GM18520 (cell line): ENCODE data around the gene JMJD1C.
"Not testable (repeated sequence)": the region's sequence is repeated elsewhere in the genome, so short reads cannot be mapped to it uniquely, and the experiment has no call there.

Experiments
- ATAC-seq: cut with Tn5 transposase; IDR thresholded peaks from one replicate; pipeline ENCODE4 v1.9.1; 2021; ENCODE audit not compliant: unreplicated experiment

JMJD1C gene

DNA sequence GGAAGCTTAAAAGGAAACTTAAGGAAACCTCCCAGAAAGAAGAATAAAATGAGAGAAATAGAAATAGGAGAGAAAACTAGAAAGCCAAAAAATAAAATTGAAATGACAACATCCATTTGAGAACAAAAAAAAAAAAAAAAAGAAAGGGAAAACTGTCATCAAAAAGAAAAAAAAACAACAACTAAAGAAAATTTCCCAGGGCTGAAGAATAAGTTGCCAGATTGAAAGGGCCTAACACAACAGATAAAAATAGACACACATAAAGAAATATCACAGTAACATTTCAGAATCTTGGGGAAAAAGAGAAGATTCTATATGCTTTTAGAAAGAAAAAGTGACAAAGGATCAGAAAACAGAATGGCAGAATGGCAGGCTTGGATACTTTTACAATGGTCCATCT, 157.1 kb downstream of the JMJD1C start:
- no peak for ATAC-seq

DNA sequence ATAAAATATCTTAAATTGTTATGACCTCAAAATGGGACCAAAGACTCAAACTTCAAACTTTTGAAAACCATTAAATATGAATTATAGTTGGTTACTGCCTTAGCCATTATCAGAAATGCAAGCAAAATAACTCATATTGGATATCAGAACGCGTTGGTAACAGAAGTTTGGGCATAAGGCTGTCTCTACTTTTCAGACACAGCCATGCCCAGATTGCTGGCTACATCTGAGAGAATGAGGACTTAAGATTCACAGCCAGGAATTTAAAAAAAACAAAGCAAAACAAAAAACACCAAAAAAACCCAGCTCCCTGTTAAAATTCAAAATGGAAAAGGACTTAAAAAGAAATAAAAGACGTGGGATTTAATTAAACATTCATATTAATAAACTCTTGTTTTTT, 161.6 kb downstream of the JMJD1C start:
- ATAC-seq = no peak

DNA sequence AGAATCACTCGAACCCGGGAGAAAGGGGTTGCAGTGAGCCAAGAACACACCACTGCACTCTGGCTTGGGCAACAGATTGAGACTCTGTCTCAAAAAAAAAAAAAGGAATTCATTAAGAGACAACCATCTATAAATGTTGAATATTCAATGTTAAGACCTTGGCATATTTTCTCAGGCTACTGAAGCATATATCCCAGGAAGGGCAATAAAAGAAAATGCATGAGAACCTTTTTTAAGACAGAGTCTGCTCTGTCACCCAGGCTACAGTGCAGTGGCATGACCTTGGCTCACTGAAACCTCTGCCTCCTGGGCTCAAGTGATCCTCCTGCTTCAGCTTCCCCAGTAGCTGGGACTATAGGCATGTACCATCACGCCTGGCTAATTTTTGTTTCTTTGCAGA, 165.0 kb downstream of the JMJD1C start:
- ATAC-seq = no peak

- no peak for ATAC-seq
Measured at GRCh38 chr10:63297941-63298340, 167.8 kb downstream of the JMJD1C start.

DNA sequence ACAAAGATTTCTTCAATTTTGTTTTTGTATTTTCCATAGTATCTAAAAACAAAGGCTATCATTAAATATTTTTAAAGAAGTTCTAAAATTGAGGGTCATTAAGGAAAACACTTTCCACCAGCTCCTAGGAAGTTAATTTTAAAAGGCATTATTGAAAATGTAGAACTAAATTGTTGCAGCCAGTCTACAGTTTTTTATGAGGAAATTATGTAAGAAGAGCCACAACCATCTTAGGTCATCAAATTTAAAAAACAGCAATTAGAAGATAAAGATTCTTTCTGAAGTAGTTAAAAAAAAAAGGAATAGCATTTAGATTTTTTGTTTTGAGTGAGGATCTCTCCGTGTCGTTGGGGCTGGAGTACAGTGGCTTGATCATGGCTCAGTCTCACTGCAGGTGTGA, 171.0 kb downstream of the JMJD1C start:
- no peak for ATAC-seq

DNA sequence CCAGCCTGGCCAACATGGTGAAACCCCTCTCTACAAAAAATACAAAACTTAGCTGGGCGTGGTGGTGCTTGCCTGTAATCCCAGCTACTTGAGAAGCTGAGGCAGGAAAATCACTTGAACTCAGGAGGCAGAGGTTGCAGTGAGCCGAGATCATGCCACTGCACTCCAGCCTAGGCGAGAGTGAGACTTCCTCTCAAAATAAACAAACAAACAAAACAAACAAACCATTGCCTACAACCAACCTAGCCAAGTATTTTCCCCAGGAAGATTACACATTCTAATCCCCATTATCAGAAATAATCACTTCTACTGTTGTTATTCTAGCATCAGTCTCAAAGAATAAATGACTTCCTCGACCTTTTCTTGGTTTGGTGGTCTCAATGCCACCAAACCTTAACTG, 172.9 kb downstream of the JMJD1C start:
- not testable (repeated sequence) for ATAC-seq

GRCh38 chr10:63288170-63288569, 177.6 kb downstream of the JMJD1C start:
- ATAC-seq = no peak

- peak; percentile 43 for ATAC-seq
Measured at GRCh38 chr10:63286754-63287264, 179.0 kb downstream of the JMJD1C start.

GRCh38 chr10:63286340-63286739, 179.4 kb downstream of the JMJD1C start:
- peak; percentile 19 for ATAC-seq

- not testable (repeated sequence) for ATAC-seq
Measured at GRCh38 chr10:63283901-63284300, 181.9 kb downstream of the JMJD1C start.

- ATAC-seq = no peak
Measured at GRCh38 chr10:63283093-63283492, 182.7 kb downstream of the JMJD1C start.

- ATAC-seq = no peak
Measured at GRCh38 chr10:63281967-63282366, 183.8 kb downstream of the JMJD1C start.

DNA sequence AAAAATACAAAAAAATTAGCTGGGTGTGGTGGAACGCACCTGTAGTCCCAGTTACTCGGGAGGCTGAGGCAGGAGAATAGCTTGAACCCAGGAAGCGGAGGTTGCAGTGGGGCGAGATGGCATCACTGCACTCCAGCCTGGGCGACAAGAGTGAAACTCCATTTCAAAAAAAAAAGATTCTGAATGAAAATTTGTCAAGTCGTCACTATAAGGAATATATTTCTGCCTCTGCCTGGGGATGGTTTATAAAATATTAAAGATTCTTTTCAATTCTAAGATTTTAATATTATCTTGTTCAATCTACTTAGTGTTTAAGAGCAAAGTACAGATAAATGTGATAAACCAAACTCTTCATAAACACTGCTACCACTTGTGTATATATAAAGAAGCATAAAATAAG, 185.4 kb downstream of the JMJD1C start:
- no peak for ATAC-seq

DNA sequence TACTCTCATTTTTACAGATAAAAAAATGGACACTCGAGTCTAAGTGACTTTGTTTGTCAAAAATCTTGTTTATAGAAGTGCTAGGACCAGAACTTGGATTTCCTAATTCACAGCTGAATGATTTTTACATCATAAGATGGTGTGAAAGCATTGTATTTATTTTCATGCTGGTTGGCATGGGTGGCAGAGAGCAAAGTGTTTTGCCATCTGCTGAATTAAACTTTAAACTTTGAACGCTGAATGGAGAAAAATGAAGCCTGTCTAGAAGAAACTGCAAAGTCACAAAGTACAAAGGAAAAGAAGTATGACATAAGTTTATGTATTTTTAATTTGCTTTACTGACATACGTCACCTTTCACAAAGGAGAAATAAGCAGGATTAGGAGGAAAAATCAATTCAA, 190.7 kb downstream of the JMJD1C start:
- ATAC-seq = no peak

GRCh38 chr10:63273577-63273976, 192.2 kb downstream of the JMJD1C start:
- no peak for ATAC-seq

- peak; percentile 90 for ATAC-seq
Measured at GRCh38 chr10:63268798-63269503, 196.8 kb downstream of the JMJD1C start.

GRCh38 chr10:63268149-63268797, 197.5 kb downstream of the JMJD1C start:
- no peak for ATAC-seq

GRCh38 chr10:63267414-63268148, 198.2 kb downstream of the JMJD1C start:
- no peak for ATAC-seq

GRCh38 chr10:63266391-63267316, 199.1 kb downstream of the JMJD1C start:
- ATAC-seq = no peak

DNA sequence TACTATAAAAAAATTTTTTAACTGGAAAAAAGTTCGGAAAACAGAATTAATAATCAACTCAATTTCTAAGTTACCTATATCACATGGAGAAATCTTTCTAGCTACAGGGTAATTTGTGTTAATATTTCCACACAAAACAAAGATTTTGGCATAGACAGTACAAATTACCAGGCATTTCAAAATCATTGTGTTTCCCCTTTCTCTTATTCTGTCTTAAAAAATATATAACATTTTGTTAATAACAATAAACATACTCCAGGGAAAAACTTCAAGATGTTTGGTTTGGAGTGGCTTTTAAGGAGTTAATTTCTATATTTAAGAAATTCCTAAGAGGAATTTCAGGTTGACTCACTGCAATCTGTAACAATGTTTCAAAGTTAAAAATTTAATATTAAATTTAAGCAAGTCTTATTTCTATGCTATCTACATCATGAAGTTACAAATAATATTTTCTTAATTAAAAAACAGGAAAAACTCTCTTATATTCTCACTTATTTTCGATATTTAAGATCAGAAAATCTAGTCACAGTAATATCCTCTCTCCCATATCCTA, 200.0 kb downstream of the JMJD1C start:
- no peak for ATAC-seq
